ENCODE measurements around the gene CRYAB.
A peak's percentile ranks its signal among the peaks of the same experiment; 100 is the strongest.
"Not testable (repeated sequence)": the region's sequence is repeated elsewhere in the genome, so short reads cannot be mapped to it uniquely, and the experiment has no call there.

Gene CRYAB

DNA sequence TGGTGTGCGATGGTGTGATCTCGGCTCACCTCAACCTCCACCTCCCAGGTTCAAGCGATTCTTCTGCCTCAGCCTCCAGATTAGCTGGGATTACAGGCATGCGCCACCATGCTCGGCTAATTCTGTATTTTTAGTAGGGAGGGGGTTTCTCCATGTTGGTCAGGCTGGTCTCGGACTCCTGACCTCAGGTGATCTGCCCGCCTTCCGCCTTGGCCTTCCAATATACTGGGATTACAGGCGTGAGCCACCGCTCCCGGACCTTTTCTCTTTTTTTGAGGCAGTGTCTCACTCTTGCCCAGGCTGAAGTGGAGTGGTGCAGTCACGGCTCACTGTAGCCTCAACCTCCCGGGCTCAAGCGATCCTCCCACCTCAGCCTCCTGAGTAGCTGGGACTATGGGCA lies 21.6 kb upstream of the CRYAB start:
- DNase-seq = not testable (repeated sequence)

DNA sequence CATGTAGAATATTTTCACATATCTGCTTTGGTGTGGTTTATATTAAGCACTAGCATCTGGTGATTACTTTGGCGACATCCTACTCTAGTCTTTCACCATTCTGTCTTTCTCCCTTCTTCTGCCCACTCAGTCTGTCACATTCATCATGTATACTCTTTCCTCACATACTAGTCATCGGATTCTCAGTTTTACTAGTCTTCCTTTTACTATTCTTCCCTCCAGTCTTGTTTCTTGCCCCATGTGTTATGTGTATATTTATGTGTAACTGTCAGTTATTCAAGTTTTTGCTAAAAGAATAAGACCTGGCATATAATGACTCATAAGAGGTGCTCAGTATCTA lies 21.0 kb upstream of the CRYAB start:
- no peak for DNase-seq

DNA sequence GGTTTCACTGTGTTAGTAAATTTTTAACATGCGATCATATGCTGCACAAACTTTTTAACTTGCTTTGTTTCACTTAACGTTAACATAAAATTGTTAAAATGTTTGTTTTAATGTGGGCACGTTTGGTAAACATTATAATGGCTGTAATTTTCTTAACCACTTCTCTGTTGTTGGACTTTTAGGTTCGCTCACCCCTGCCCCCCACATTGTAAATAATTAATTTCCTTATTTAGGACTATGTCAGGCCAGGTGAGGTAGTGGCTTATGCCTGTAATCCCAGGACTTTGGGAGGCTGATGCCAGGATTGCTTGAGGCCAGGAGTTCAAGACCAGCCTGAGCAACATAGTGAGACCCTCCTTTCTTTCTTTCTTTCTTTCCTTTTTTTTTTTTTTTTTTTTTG lies 18.9 kb upstream of the CRYAB start:
- DNase-seq = no peak

DNA sequence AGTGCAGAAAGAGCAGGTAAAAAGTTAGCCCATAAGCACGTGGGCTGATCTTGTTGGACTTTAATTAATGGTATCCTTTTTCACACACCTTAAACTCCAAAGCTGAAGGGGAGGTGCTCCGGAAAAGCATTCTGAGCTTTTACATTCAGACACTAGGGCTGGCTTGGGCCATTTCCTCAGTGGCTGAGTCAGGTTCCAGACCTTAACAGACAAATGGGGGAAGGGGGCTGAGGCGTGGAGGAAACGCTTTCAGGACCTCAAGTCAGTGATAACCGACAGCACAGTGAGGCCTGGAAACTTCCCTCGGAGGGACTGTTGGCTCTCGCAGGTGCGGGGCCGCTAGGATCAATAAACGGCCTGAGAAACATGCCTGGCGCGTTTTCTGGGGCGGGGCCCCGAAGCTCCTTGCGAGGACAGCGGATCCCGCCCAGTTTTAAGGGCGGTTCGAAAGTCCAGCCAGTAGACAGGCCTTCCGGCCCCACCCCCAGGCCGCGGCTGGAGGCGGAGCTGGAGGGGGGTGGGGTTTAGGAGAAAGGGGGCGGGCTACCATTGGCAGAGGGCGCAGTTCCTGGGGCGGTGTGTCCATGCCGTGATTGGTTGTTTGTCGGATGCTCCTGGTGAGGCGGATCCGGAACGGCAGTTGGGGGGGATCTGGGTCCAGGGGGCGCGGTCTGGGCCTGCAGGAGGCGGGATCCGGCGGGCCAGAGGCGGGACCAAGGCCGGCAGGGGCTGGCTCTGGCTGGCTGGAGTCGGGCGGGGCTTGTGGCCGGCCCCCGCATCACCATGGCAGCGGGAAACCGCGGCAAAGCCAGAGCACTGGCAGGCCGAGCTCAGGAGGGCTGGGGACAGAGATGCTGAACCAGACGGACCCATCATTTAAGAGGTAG lies 15.2 kb upstream of the CRYAB start:
- DNase-seq = peak; percentile 99

DNA sequence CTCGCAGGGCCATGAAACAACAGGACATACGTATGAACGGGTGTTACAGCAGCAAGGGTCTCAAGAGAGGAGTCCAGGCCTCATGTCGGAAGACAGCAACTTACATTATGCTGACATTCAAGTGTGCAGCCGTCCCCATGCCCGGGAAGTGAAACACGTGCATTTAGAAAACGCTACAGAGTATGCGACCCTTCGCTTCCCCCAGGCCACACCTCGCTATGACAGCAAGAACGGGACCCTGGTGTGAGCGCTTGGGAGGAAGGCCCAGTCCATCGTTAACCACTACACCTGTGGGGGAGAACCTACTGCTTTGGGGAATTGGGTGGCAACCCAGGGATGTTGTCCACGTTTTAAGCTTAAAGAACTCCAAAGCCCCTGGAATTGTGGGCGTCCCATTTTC lies 14.4 kb upstream of the CRYAB start:
- DNase-seq = no peak

DNA sequence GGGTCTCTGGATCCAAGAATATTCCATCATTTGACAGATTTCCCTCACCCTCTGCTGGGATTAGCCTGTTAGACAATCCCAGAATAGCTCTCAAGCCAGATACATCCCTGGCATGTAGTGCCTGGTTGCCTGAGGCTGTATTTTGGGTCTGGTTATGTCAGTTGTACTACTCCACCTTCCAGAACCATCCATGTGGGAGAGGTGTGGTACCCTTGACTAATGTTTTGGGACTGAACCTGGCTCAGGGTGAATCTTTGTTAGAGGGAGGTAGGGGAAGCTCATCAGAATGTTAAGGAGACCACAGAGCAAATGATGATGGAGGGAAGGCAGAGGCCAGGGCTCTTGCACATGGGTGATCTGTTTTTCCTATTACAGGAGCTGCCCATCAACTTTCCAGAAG lies 12.4 kb upstream of the CRYAB start:
- no peak for DNase-seq

DNA sequence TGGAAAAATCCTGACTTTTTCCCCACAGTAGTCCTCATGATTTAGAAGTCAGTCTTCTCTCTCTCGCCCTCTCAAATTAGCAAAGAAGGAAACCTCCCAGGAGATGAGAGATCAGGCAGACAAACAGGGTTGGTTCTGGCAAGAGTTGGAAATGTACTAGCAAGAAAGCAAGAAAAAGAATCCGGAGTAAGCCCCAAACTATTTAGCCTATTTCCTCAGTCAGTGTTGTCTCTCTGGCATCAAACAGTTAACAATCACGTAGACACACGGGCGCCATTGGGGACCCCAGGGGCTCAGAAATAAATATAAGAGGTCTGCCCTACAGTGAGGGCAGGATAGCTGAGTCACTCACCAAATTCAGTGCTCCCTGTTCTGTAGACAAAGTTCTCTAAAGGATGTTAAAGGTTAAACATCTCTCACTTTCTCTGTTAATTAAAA lies 11.8 kb upstream of the CRYAB start:
- DNase-seq = no peak

DNA sequence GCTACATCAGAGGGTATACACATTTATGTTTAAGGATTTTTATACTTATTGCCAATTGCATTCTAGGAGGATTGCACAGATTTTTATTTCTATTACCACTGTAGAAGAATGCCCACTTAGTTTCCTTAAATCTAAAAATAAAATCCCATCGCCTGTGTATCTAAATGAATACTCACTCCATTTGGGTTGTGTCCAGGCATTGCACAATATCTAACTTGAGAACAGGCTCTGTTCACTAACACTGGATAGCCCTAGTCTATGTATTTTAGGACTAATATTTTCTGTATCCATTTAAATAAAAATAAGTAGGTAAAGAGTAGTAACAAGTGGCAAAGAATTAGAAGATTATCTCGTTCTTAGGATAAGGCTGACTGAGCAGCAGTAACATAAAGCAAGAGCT lies 11.2 kb upstream of the CRYAB start:
- DNase-seq = no peak

DNA sequence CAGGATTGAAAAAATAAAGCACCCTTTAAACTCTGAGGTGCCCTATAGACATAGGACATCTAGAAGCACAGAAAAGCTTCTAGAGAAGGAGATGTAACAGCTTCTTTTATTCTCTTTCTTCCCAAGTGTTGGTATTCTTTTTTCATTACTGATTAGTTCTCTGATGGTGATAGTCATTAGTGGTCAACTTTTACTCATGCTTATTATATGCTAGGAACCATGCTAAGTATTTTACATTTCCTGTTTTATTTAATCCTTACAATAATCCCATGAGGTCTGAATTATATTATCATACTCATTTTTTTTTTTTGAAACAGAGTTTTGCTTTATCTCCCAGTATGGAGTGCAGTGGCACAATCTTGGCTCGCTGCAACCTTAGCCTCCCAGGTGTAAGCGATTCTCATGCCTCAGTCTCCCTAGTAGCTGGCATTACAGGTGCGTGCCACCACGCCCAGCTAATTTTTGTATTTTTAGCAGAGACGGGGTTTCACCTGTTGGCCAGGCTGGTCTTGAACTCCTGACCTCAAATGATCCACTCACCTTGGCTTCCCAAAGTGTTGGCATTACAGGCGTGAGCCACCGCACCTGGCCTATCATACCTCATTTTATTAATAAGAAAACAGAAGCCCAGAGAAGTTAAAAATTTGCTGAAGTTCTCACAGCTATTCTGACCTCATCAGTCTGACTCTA lies 10.1 kb upstream of the CRYAB start:
- no peak for DNase-seq

DNA sequence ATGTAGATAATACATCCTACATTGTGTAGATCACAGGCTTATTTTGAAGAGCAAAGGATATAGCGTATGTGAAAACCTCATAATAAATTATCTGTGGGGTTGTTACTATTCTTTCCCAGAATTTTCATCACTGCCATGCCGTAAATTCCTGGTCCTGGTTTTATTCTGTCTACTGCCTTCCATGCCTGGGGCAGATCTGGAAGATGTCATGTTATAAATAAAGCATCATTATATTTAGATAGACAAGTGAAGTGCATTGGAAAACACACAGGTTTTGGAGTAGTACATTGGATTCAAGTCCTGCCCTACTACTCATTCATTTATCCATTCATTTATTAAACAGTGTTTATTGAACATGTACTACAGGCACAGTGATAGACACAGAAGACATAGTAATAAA lies 9.3 kb upstream of the CRYAB start:
- no peak for DNase-seq

DNA sequence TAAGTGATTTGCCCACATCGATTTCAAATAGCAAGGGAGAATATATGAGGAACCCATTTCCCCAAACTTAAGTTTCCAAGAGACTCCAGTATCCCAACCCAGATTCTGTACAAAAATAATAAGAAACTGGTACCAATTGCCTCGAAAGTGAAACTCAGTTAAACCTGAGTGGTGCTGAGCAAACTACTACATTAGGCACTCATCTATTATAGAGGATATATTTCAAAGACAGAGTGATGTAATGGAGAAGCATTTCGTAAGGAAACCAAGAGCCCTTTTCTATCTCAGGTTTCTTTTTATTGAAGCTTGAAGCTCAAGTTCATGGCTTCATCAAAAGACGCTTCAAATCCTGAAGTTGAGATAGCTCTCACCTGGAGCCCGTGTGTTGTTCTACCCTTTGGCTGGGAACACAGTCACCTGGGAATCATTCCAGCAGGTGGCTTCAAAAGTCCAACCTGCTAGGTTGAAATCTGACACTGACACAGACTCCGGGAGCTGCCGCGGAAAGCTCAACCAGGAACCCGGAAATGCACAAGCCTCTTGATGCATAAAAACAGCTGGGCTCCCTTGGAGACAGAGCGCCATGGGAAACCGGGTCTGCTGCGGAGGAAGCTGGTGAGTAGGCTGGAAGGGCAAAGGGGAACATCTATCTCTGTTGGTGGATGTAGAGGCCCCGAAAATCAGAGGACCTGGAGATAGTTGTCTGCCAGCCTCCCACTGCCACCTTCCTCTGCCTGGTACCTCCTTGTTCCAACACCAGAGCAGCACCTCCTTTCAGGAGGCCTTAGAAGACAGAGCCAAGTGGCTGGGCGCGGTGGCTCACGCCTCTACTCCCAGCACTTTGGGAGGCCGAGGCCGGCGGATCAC lies 7.1 kb upstream of the CRYAB start, which contains the start of gene C11orf52:
Gene C11orf52, plus strand, starts transcription at position 524 of the 867 bp plus-strand sequence. Its CDS starts 60 bp downstream, at position 584.
- DNase-seq = peak; percentile 96

DNA sequence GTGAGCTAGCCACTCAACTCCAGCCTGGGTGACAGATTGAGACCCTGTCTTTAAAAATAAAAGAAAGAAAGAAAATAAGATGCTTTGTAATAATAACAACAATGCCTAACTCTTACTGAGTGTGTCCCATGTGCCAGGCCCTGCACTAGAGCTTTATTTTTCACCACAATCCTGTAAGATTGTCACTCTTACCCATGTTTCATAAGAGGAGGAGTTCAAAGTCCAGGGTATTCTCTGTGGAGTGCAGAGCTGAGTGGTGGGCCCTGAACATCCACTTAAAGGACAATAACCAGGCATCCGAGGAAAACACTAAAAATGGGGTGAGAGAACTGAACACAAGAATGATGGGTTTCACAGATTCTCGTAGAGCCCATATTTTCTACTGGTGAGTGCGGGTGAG lies 6.2 kb upstream of the CRYAB start:
- DNase-seq = no peak

DNA sequence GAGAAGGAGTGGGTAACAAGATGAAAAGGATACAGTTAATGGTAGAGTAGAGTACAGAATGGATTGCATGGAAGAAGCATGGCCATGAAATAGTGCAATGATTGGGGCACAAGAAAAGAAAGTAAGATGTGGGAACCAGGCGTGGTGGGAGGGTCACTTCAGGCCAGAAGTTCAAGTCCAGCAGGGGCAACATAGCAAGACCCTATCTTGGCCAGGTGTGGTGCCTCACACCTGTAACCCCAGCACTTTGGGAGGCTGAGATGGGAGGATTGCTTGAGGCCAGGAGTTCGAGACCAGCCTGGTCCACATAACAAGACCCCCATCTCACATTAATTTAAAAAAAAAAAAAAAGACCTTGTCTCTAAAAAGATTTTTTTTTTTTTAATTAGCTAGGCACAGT lies 5.7 kb upstream of the CRYAB start:
- DNase-seq = no peak

DNA sequence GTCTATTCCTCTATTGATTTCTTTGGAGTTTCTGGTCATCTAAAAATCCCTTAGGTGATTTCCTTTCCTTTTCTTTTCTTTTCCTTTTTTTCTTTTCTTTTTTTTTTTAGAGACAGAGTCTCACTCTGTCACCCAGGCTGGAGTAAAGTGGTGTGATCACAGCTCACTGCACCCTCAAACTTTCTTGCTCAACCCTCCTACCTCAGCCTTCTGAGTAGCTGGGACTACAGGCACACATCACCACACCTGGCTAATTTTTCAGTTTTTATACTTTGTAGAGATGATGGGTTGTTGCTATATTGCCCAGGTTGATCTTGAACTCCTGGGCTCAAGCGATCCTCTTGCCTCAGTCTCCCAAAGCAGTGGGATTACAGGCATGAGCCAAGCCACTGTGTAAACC lies 5.2 kb upstream of the CRYAB start:
- DNase-seq = no peak

DNA sequence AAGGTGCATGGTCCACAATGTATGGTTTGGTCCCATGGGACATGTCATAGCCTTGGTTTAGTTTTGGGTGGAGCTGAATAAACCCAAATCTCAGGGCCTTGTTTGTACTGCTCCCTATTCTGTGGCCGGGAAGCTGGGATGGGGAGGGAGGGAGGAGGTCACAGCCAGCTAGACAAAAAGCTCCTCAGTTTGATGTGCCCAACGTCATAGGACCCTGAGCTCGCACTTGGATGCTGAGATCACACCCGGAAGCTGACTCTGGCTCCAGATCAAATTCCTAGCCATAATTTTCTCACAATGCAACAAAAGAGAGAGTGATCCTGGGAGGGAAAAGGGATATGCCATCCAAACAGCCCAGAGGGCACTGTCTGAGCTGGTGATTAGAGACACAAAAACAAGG lies 2.4 kb upstream of the CRYAB start:
- no peak for DNase-seq

DNA sequence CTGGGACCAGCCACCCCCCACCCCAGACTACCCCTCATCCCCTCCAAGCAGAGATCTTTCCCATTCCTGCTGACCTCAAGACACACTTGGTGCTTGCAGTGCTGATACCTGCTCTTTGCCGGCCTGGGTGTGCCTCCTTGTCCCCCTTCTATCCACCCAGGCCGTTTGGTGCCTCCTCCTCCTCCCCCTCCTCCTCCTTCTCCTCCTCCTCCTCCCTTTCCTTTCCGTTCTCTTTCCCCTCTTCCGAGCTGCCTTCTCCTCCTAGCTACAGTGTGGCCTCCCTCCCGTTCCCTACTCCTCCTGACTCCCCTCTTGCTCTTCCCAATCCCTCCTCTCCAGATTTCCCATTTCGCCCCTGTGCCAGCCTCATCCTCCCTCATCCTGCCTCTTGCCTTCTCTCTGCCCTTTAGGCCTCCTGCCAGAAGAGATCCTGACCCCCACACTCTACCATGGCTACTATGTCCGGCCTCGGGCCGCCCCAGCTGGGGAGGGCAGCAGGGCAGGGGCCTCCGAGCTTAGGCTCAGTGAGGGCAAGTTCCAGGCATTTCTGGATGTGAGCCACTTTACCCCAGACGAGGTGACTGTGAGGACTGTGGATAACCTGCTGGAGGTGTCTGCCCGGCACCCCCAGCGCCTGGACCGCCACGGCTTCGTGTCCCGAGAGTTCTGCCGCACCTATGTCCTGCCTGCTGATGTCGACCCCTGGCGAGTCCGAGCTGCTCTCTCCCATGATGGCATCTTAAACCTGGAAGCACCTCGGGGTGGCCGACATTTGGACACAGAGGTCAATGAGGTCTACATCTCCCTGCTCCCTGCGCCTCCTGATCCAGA lies 1.7 kb upstream of the CRYAB start:
- DNase-seq = no peak

DNA sequence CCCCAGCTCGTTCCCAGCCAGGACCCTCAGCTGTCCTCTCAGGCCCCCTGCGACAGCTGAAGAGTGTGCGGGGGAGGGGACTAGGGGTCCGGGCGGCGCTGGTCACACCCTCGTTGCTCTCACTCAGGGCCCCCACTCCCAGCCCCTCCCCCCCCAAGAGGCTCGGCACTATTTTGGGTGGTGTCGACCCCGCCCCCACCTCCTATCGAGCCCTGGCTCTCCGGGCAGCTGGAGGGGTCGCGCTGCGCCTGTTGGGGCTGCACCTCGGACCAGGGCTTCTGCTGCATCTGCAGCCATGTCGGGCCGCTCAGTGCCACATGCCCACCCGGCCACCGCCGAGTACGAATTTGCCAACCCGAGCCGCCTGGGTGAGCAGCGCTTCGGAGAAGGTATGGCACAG lies 965 bp upstream of the CRYAB start, which contains the start of gene HSPB2:
Gene HSPB2, plus strand, starts transcription at position 200 of the 400 bp plus-strand sequence. Its CDS starts 96 bp downstream, at position 296.
- DNase-seq = no peak

DNA sequence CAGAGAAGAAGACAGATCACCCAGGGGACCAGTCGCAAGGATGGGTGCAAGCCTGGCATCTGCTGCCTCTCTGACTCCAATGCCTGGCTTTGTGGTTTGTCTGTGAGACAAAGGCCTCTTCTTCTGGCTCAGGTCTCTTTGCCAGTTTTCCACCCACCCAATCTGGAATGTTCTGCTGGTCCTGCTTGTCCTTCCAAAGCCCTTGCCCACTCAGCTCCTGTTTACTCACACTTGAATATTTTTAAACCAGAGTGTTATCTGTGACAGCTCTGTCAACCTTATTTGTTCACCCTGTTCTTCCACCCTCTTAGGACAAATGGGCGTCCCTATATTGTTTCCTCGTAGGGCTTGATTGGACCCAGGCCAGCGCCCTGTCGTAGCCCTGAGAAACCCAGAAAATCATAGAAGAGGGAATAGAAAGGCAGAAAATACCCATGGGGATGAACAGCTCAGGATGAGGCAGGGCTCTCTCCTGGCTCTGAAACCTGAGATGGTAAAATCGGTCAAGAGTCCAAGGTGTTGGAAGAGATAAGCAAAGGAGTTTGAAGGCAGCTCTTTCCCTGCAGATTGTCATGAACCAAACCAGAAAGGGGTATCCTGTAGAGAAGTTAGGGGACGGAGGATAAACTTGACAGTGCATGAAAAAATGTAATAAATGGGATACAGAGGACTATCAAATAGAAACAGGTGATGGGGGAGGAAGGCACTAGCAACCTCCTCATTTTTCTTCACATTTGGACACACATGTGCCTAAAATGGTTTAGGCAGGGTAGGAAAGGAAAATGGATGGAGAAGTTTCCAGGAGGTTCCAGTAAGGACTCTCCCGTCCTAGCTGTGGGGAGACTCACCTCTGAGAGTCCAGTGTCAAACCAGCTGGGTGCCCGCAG lies 651 bp downstream of the CRYAB start:
- no peak for DNase-seq

DNA sequence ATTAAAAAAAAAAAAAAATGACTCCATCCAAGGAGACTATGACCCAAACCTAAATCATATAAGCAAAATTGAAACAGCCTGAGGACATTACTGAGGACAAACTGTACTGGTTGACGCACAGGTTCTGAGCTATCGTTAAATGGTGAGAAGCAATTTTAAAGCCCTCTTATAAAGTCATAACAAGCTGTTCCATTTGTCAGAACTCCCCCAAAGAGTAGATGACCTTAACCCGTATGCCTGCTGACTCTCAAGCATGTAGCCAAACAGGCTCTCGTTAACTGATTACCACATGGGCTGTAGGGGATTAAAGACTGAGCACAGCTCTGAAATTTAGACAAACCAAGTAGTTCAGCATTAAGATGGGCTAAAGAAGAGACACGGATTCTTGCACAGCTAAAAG lies 2.2 kb downstream of the CRYAB start:
- no peak for DNase-seq

DNA sequence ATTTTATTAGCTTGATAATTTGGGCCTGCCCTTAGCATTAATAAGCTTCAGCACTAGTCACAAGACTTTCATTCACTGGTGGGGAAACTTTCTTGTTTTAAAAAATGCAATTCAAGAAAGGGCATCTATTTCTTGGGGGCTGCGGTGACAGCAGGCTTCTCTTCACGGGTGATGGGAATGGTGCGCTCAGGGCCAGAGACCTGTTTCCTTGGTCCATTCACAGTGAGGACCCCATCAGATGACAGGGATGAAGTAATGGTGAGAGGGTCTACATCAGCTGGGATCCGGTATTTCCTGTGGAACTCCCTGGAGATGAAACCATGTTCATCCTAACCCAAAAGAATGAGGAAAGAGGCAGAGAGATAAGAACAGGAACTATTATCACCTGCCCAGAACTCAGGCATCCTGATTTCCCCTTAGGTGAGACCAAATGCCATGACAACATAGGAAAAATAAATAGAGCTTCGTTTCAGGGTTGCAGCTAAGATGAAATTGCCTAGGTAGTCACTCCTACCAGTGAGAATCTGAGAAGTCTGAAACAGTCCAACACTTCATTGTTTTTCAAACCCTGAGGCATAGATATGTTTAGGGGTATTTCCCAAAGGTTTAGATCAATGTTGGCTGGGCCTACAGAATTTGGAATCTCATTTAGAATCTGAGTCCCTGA lies 2.8 kb downstream of the CRYAB start:
- no peak for DNase-seq

DNA sequence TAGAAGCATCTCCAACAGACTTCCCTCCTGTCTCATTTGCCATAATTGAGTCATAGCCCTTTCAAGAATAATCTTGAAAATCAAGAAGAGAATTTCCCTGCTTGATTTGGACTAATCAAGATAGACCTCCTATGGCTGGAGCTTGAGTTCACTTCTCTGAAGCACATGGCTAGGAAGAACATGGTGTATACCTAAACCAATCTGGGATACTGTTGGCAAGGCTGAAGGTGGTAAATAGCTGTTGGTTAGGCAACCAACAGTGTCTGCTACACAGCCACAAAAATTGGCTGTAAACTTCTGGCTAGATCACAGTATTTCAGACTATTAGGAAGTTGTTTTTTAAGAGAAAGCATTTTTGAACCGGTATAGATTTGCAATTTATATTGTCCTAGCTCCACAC lies 4.9 kb downstream of the CRYAB start:
- no peak for DNase-seq

Data from NCI-H2171 (cell line).